IMR-90 (cell line): ENCODE measurements around the gene NOS3.

Experiments used
- BHLHE40 ChIP-seq: fragments of 150-350 bp; IDR thresholded peaks from 2 replicates; pipeline ENCODE4 v1.6.1; 2016; ENCODE audit warnings: mild to moderate bottlenecking, low read depth, low read length
- CEBPB ChIP-seq: IDR thresholded peaks from 2 replicates; pipeline ENCODE4 v1.6.1; 2012; ENCODE audit warnings: low read depth, low read length, improper control_type of control experiment
- CHD1 ChIP-seq: IDR thresholded peaks from 2 replicates; pipeline ENCODE4 v1.6.1; 2012; ENCODE audit warnings: low read depth, low read length, improper control_type of control experiment
- CTCF ChIP-seq: conservative IDR thresholded peaks from 2 replicates; pipeline ENCODE4 v1.5.1; 2012; ENCODE audit warnings: mild to moderate bottlenecking, low read depth, low read length, improper control_type of control experiment
- FOS ChIP-seq: fragments of 150-350 bp; IDR thresholded peaks from 2 replicates; pipeline ENCODE4 v1.6.1; 2016; ENCODE audit warnings: low read depth, low read length
- MAFK ChIP-seq: IDR thresholded peaks from 2 replicates; pipeline ENCODE4 v1.6.1; 2012; ENCODE audit warnings: low read depth, low read length, improper control_type of control experiment
- MAZ ChIP-seq: IDR thresholded peaks from 2 replicates; pipeline ENCODE4 v1.6.1; 2012; ENCODE audit warnings: low read depth, mild to moderate bottlenecking, low read length, improper control_type of control experiment, moderate library complexity, borderline replicate concordance
- MXI1 ChIP-seq: IDR thresholded peaks from 2 replicates; pipeline ENCODE4 v1.6.1; 2012; ENCODE audit warnings: low read depth, mild to moderate bottlenecking, low read length, moderate library complexity, borderline replicate concordance
- POLR2A ChIP-seq: IDR thresholded peaks from 2 replicates; pipeline ENCODE4 v1.6.1; 2012; ENCODE audit warnings: mild to moderate bottlenecking, low read depth, low read length
- RAD21 ChIP-seq: IDR thresholded peaks from 2 replicates; pipeline ENCODE4 v1.6.1; 2012; ENCODE audit warnings: low read length, improper control_type of control experiment
- RCOR1 ChIP-seq: IDR thresholded peaks from 2 replicates; pipeline ENCODE4 v1.6.1; 2012; ENCODE audit warnings: mild to moderate bottlenecking, low read length, improper control_type of control experiment; ENCODE audit not compliant: insufficient replicate concordance
- RFX5 ChIP-seq: IDR thresholded peaks from 2 replicates; pipeline ENCODE4 v1.8.0; 2012; ENCODE audit warnings: low read depth, mild to moderate bottlenecking, low read length, moderate library complexity
- SMC3 ChIP-seq: fragments of 150-350 bp; IDR thresholded peaks from 2 replicates; pipeline ENCODE4 v1.6.1; 2016; ENCODE audit warnings: low read depth, mild to moderate bottlenecking, antibody characterized with exemption, low read length, moderate library complexity
- TF ChIP-seq, protein P1 (sequence below): fragments of 150-350 bp; IDR thresholded peaks from 2 replicates; pipeline ENCODE4 v1.6.1; 2016; ENCODE audit warnings: low read depth, mild to moderate bottlenecking, low read length, moderate library complexity, borderline replicate concordance

GRCh38 chr7:151000897-151001495, 10.2 kb downstream of the NOS3 start:
- no peak for TF ChIP-seq CTCF
- no peak for TF ChIP-seq MXI1
- TF ChIP-seq BHLHE40: no peak
- no peak for TF ChIP-seq POLR2A
- no peak for TF ChIP-seq RFX5
- no peak for TF ChIP-seq MAFK
- TF ChIP-seq SMC3: no peak
- no peak for TF ChIP-seq MAZ
- TF ChIP-seq, protein P1, sequence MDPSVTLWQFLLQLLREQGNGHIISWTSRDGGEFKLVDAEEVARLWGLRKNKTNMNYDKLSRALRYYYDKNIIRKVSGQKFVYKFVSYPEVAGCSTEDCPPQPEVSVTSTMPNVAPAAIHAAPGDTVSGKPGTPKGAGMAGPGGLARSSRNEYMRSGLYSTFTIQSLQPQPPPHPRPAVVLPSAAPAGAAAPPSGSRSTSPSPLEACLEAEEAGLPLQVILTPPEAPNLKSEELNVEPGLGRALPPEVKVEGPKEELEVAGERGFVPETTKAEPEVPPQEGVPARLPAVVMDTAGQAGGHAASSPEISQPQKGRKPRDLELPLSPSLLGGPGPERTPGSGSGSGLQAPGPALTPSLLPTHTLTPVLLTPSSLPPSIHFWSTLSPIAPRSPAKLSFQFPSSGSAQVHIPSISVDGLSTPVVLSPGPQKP: no peak
- no peak for TF ChIP-seq CEBPB
- no peak for TF ChIP-seq RAD21
- no peak for TF ChIP-seq FOS
- no peak for TF ChIP-seq CHD1
- no peak for TF ChIP-seq RCOR1
